Vagina (tissue), 2 donors: ENCODE results near the gene MTSS2.
"Not testable (repeated sequence)": the region's sequence is repeated elsewhere in the genome, so short reads cannot be mapped to it uniquely, and the experiment has no call there.

ENCODE experiments used
- CTCF ChIP-seq, 3 experiments: fragments of 450-650 bp in 2 of 3; fragments of 200-600 bp in 1 of 3; sonication (generic) in 1 of 3; IDR thresholded peaks; one replicate each; pipeline ENCODE4 v1.5.1; 2017 to 2019; ENCODE audit warnings: antibody characterized with exemption in 3 of 3, mild to moderate bottlenecking in 2 of 3, moderate library complexity in 2 of 3
- POLR2A ChIP-seq, 2 donors: fragments of 450-650 bp; IDR thresholded peaks; one replicate each; pipeline ENCODE4 v1.6.1; 2017; ENCODE audit warnings: antibody characterized with exemption in 2 of 2, mild to moderate bottlenecking in 2 of 2, moderate library complexity in 2 of 2
- POLR2AphosphoS5 ChIP-seq, 2 donors: sonication (generic); formaldehyde crosslinking; IDR thresholded peaks; one replicate each; pipeline ENCODE4 v1.9.0; 2017; ENCODE audit warnings: antibody characterized with exemption in 2 of 2, mild to moderate bottlenecking in 2 of 2, low read depth in 1 of 2; ENCODE audit not compliant: insufficient read depth in 1 of 2

GRCh38 chr16:70670938-70671337 is 14.9 kb downstream of the MTSS2 start:
- not testable (repeated sequence) for TF ChIP-seq POLR2A (IDR thresholded peaks at IDR 0.05); CTCF (IDR thresholded peaks at IDR 0.05); POLR2AphosphoS5 (IDR thresholded peaks at IDR 0.05; ENCODE audit: insufficient read depth in 1 of 2, low read depth in 1 of 2)
